ENCODE results near the gene MLLT3. TPM values are rescaled to one million over a fixed set of nuclear protein-coding genes. Genes with fewer than 3 reads are reported as not detected.

MLLT3 gene
- total and polyA plus RNA-seq, 2 of the 8 experiments (the other 6 are each of a cell fraction or from before 2014, with no cell fraction given), result 5.9 to 9.6 TPM

DNA sequence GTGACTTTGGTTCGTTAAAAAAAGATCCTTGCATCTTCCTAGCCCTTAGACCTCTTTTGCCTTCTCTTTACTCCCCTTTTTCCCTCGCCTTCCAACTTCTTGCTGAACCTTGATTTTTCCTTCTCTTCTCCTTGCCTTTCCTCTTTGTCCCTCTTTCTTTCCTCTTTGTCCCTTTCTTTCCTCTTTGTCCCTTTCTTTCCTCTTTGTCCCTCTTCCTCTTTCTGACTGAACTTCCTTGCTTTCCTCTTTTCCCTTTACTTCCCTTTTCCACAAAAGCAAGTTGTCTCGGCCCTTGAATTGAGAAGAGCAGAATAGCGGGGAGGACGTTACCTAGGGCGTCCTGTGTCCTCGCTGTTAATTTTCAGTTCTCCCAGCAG lies 1.4 kb upstream of the MLLT3 start (continued):
- TF ChIP-seq, protein P1, sequence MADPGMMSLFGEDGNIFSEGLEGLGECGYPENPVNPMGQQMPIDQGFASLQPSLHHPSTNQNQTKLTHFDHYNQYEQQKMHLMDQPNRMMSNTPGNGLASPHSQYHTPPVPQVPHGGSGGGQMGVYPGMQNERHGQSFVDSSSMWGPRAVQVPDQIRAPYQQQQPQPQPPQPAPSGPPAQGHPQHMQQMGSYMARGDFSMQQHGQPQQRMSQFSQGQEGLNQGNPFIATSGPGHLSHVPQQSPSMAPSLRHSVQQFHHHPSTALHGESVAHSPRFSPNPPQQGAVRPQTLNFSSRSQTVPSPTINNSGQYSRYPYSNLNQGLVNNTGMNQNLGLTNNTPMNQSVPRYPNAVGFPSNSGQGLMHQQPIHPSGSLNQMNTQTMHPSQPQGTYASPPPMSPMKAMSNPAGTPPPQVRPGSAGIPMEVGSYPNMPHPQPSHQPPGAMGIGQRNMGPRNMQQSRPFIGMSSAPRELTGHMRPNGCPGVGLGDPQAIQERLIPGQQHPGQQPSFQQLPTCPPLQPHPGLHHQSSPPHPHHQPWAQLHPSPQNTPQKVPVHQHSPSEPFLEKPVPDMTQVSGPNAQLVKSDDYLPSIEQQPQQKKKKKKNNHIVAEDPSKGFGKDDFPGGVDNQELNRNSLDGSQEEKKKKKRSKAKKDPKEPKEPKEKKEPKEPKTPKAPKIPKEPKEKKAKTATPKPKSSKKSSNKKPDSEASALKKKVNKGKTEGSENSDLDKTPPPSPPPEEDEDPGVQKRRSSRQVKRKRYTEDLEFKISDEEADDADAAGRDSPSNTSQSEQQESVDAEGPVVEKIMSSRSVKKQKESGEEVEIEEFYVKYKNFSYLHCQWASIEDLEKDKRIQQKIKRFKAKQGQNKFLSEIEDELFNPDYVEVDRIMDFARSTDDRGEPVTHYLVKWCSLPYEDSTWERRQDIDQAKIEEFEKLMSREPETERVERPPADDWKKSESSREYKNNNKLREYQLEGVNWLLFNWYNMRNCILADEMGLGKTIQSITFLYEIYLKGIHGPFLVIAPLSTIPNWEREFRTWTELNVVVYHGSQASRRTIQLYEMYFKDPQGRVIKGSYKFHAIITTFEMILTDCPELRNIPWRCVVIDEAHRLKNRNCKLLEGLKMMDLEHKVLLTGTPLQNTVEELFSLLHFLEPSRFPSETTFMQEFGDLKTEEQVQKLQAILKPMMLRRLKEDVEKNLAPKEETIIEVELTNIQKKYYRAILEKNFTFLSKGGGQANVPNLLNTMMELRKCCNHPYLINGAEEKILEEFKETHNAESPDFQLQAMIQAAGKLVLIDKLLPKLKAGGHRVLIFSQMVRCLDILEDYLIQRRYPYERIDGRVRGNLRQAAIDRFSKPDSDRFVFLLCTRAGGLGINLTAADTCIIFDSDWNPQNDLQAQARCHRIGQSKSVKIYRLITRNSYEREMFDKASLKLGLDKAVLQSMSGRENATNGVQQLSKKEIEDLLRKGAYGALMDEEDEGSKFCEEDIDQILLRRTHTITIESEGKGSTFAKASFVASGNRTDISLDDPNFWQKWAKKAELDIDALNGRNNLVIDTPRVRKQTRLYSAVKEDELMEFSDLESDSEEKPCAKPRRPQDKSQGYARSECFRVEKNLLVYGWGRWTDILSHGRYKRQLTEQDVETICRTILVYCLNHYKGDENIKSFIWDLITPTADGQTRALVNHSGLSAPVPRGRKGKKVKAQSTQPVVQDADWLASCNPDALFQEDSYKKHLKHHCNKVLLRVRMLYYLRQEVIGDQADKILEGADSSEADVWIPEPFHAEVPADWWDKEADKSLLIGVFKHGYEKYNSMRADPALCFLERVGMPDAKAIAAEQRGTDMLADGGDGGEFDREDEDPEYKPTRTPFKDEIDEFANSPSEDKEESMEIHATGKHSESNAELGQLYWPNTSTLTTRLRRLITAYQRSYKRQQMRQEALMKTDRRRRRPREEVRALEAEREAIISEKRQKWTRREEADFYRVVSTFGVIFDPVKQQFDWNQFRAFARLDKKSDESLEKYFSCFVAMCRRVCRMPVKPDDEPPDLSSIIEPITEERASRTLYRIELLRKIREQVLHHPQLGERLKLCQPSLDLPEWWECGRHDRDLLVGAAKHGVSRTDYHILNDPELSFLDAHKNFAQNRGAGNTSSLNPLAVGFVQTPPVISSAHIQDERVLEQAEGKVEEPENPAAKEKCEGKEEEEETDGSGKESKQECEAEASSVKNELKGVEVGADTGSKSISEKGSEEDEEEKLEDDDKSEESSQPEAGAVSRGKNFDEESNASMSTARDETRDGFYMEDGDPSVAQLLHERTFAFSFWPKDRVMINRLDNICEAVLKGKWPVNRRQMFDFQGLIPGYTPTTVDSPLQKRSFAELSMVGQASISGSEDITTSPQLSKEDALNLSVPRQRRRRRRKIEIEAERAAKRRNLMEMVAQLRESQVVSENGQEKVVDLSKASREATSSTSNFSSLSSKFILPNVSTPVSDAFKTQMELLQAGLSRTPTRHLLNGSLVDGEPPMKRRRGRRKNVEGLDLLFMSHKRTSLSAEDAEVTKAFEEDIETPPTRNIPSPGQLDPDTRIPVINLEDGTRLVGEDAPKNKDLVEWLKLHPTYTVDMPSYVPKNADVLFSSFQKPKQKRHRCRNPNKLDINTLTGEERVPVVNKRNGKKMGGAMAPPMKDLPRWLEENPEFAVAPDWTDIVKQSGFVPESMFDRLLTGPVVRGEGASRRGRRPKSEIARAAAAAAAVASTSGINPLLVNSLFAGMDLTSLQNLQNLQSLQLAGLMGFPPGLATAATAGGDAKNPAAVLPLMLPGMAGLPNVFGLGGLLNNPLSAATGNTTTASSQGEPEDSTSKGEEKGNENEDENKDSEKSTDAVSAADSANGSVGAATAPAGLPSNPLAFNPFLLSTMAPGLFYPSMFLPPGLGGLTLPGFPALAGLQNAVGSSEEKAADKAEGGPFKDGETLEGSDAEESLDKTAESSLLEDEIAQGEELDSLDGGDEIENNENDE (IDR thresholded peaks at IDR 0.05; ENCODE audit: insufficient replicate concordance, low read length), result no peak
- TF ChIP-seq RXRA (IDR thresholded peaks at IDR 0.05; ENCODE audit: insufficient read depth, low read depth, low read length) (no peak), CREB1 (IDR thresholded peaks at IDR 0.05) (no peak), CHD2 (IDR thresholded peaks at IDR 0.05; ENCODE audit: low read length) (no peak), NRF1 (IDR thresholded peaks at IDR 0.05; ENCODE audit: low read depth, low read length) (no peak), EZH2 (IDR thresholded peaks at IDR 0.05; ENCODE audit: low read depth, low read length, severe bottlenecking) (peak; percentile 29), JUND (IDR thresholded peaks at IDR 0.05; ENCODE audit: low read length) (no peak), SUZ12 (IDR thresholded peaks at IDR 0.05; ENCODE audit: low read length) (peak; percentile 53; the same call in 1 of the 2 replicates), TEAD4 (IDR thresholded peaks at IDR 0.05; ENCODE audit: low read depth, low read length) (no peak)
- TF ChIP-seq, protein P2, sequence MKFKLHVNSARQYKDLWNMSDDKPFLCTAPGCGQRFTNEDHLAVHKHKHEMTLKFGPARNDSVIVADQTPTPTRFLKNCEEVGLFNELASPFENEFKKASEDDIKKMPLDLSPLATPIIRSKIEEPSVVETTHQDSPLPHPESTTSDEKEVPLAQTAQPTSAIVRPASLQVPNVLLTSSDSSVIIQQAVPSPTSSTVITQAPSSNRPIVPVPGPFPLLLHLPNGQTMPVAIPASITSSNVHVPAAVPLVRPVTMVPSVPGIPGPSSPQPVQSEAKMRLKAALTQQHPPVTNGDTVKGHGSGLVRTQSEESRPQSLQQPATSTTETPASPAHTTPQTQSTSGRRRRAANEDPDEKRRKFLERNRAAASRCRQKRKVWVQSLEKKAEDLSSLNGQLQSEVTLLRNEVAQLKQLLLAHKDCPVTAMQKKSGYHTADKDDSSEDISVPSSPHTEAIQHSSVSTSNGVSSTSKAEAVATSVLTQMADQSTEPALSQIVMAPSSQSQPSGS (IDR thresholded peaks at IDR 0.05; ENCODE audit: low read length), result no peak

Data from H1 (cell line).